GM20000 (cell line): Measurements from ENCODE around the gene KLHL25.

Experiments
- DNase-seq: peaks from one replicate; pipeline ENCODE4 v3.0.0; 2012; ENCODE audit warnings: low spot score
- TF ChIP-seq, protein P1 (sequence below): IDR thresholded peaks from 2 replicates; pipeline ENCODE4 v1.5.1; 2012; ENCODE audit warnings: mild to moderate bottlenecking, control low read depth; ENCODE audit errors: extremely low read depth, missing control alignments

The KLHL25 gene, protein sequence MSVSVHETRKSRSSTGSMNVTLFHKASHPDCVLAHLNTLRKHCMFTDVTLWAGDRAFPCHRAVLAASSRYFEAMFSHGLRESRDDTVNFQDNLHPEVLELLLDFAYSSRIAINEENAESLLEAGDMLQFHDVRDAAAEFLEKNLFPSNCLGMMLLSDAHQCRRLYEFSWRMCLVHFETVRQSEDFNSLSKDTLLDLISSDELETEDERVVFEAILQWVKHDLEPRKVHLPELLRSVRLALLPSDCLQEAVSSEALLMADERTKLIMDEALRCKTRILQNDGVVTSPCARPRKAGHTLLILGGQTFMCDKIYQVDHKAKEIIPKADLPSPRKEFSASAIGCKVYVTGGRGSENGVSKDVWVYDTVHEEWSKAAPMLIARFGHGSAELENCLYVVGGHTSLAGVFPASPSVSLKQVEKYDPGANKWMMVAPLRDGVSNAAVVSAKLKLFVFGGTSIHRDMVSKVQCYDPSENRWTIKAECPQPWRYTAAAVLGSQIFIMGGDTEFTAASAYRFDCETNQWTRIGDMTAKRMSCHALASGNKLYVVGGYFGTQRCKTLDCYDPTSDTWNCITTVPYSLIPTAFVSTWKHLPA

DNA sequence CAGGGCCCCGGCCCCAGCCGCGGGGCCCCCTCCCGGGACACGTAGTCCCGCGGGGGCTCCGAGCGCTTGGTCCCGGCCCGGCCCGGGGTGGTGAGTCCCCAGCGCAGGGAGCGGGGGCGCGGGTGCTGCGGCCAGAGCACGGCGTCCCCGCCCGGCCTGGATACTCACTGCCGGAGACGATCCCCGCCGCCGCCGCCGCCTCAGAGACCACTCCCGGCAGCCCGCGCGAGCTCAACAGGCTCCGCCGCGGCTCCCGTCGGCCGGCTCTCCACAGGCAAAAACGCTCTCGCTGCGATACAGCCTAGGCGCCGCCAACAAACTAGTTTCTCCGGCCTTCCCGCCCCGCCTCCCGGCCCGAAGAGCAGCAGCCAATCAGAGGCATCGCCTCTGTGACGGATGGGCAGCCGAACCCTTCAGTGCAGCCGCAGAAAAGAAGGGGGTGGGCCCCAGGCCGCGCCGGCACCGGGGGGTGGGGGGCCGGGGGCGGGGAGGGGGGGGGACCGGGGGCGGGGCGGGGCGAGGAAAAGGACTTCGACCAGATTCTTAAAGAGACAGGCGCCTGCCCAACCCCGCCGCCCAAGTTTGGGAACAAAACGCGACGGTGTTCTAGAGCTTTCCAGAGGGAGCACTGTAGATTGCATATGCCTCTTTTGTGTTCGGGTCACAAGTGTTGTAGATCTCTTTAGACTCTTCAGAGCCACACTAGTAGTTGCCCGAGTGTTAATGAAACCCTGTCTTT is at the start of gene KLHL25:
Gene KLHL25, minus strand, starts transcription at position 328 of the 739 bp plus-strand sequence. CDS start 25,115 bp downstream, outside the sequence.
- peak; percentile 99 for DNase-seq
- TF ChIP-seq, protein P1, sequence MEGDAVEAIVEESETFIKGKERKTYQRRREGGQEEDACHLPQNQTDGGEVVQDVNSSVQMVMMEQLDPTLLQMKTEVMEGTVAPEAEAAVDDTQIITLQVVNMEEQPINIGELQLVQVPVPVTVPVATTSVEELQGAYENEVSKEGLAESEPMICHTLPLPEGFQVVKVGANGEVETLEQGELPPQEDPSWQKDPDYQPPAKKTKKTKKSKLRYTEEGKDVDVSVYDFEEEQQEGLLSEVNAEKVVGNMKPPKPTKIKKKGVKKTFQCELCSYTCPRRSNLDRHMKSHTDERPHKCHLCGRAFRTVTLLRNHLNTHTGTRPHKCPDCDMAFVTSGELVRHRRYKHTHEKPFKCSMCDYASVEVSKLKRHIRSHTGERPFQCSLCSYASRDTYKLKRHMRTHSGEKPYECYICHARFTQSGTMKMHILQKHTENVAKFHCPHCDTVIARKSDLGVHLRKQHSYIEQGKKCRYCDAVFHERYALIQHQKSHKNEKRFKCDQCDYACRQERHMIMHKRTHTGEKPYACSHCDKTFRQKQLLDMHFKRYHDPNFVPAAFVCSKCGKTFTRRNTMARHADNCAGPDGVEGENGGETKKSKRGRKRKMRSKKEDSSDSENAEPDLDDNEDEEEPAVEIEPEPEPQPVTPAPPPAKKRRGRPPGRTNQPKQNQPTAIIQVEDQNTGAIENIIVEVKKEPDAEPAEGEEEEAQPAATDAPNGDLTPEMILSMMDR: no peak

DNA sequence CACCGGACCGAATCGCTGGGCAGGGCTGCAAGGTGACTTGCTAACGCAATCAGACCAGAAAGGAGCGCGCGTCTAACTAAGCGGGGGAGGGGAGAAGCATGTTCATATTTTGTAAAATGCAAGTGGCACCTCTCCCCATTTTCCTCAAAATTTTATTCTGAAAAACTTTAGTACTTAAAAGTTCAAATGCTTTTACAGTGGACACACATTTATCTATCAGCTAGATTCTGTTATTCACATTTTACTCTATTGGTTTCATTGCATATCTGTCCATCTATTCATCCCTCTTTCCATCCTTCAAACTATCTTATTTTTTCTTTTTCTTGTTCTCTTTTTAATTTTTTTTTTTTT is 46.1 kb upstream of the KLHL25 start:
- no peak for DNase-seq
- TF ChIP-seq, protein P1: no peak

DNA sequence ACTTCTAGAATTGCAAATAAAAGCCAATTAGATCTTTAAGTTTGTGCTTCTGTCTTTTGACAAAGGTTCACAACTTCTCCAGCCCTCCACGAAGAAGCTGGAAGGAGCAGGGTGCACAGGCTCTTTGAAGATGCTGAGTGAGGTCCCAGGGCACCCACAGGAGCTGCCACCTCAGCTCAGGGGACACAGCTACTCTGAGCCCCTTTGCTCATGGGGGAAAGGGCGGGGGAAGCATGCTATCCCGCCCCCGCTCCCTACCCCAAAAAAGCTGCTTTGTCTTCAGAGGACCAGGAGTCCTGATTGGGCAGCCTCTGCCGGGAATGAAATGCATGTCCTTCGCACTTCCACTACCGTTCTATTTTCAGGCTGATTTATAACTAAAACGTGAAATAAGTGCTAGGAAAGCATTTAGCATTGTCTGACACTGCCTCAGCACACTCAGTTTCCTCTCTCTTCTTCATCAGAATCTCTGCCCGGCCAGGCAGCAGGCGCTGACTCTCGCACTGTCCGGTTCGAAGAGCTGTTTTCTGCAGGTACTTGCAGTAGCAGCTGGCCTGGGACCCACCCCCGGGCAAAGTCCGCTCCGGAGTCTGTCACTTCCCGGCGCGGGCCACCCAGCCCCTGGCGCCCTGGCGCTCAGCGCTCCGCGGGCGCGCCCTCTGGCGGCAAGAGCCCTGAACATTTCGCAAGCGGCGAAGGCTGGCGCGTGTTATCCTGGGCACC is 45.5 kb upstream of the KLHL25 start:
- DNase-seq: peak; percentile 87
- TF ChIP-seq, protein P1: peak; percentile 92

DNA sequence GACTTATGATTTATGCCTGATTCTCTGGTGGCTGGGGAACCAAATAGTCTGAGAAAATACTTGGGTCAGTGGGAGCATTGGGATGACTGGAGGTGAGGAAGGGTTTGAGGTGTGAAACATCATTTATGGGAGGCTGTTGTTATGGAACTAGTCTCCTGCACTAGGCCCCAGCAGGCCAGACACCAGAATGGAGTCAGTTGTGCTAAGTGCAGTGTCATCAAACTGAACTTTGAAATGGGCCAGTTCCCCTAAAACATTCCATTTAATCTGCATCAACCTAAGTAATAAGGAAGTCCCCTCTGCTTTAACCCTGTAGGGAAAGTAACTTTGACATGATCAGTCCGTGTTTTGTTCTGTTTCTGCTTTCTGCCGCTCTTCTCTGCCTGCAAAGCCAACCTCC is 44.9 kb upstream of the KLHL25 start:
- TF ChIP-seq, protein P1: no peak
- no peak for DNase-seq

DNA sequence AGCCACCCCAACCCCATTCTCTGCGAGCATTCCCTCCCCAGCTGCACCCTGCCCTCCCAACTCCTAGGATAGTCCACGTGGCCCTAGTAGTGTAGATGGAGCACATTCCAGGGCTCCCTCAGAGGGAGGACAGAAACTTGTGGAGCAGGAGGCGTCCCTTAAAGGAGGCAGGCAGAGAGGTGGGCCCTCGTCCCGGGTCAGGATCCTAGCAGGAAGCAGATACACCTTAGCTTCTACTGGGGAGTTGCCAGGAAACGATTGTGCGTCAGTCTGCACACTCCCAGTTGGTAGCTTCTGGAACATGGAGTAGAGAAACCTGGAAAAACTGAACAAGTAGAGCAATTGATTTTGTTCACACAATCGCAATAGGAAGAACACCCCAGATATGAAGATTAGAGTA is 43.9 kb upstream of the KLHL25 start:
- no peak for DNase-seq
- TF ChIP-seq, protein P1: no peak

DNA sequence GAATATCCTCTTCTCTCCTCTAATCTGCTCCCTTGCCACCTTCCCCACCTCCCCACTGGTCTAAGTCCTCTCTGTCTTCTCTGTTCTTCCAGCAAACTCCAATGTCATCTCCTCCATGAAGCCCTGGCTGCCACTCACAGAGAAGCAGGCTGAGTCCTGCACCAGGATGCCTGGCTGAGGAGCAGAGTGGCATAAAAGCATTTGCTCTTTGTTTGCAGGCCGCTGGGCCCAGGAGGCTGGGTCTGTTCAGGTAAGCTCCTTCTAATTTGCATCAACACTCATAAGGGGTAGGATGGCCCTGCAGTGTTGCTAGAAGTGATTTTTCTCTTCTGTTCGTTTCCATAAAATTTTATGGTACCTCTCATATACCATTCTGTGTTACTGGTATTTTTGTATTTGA is 43.2 kb upstream of the KLHL25 start:
- no peak for DNase-seq
- TF ChIP-seq, protein P1: no peak

DNA sequence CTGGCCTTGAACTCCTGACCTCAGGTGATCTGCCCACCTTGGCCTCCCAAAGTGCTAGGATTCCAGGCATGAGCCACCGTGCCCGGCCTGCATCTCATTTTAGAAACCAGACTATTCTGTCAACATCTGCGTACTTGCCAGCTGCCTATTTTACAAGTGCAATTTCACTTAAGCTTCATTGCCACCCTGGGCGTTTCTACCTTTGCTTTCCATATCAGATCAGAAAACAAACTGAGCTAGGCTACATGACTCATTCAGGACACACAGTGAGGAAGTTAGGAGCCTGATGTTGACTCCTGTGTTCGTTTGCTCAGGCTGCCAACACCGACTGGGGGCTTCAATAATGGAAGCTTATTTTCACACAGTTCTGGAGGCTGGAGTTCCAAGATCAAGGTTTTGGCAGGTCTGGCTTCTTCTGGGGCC is 42.3 kb upstream of the KLHL25 start:
- DNase-seq: no peak
- TF ChIP-seq, protein P1: no peak
